RKO (cell line): Measurements from ENCODE around the gene GRK4.
"Not testable (repeated sequence)": the region's sequence is repeated elsewhere in the genome, so short reads cannot be mapped to it uniquely, and the experiment has no call there.

Experiments
- DNase-seq: peaks from one replicate; pipeline ENCODE4 v3.0.0-alpha.2; 2016; ENCODE audit warnings: low spot score

GRK4 gene

DNA sequence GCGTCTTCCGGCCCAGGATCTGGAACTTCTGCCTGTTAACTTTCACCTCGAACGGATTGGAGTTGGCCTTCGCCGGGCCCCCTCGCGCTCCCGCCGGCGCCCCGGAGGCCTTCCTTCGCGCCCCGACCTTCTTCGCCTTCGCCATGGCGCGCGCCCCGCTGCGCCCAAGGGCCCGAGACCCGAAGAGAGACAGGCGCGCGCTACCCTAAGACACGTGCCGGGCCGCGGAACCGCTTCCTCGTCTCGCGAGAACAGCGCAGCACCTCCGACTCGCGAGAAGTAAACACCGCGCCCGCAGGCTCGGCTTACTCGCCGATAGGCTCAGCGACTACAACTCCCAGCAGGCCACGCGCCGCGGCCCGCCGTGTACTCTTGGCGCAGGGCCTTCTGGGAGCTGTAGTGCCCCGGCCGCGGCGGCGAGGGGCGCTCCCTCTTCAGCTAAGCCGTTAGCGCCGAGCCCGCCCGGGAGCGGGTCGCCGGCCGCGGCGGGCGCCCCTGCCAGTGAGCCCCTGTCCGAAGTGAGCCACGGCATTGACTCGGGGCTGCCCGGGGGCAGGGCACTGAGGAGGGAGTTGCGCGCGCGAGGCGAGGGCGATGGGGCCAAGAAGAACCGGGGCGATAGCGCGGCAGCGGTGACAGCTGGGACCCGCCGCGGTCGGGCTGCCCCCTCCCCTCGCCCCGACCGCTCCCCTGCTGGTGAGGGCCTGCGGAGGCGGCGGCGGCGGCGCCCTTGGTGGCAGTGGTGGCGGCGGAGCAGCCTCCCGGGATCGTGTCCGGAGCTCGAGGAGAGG, at the start of gene GRK4, which contains the start of gene NOP14:
Gene GRK4, plus strand, starts transcription at position 397 of the 791 bp plus-strand sequence. CDS start 500 bp downstream, outside the sequence.
Gene NOP14, minus strand, starts transcription at position 232 of the 791 bp plus-strand sequence. Its CDS starts 87 bp downstream, at position 145.
- peak; percentile 98 for DNase-seq

DNA sequence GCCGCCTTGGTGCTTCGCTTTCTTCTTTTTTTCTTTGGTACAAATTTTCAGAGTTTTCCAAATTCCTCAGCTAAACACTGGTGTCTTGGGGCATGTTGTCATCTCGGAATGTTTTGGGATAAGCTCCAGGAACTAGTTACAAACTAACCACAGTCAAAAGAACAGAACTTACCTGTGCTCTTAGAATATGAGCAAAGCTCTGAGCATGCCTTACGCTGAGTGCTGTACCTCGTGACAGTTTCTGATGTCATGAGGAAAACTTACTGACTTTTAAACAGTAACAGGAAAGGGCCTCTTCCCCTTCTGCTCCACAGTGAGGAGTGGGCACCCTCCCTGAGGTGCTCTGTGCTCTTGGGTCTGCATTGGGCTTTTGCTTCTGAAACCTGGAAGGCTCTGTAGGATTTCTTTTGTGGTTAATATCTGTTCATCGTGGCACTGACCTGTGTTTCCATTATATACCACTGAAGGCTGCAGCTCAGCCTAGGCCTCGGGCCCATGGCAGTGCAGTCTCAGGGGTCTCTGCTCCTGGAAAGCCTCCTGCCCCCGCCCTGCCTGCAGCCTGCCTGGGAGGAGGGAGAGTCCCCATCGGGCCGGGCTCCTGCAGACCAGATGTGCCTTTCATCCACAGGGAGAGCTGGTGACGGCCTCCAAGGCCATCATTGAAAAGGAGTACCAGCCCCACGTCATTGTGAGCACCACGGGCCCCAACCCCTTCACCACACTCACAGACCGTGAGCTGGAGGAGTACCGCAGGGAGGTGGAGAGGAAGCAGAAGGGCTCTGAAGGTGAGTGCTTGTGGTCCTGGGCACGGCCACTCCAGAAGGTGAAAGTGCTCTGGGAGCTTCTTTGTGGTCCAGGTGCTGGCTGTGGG, 48.9 kb upstream of the GRK4 start:
- no peak for DNase-seq

DNA sequence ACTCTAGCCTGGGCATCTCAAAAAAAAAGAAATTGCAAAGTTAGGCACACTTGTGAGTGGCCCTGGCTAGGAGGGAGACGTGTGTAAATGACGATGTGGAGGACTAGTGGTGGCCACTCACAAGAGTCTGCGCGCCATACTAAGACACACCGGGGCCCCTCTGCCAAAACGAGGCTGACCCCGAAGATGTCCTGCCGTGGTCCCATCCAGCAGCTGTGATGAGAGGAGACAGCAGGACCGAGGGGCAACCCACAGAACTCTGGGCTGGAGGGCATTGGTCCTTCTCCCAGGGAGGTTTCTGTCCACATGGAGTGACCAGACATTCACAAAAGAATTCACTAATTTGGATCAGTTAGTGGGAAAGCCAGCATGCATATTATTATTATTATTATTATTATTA, 47.6 kb upstream of the GRK4 start:
- no peak for DNase-seq

DNA sequence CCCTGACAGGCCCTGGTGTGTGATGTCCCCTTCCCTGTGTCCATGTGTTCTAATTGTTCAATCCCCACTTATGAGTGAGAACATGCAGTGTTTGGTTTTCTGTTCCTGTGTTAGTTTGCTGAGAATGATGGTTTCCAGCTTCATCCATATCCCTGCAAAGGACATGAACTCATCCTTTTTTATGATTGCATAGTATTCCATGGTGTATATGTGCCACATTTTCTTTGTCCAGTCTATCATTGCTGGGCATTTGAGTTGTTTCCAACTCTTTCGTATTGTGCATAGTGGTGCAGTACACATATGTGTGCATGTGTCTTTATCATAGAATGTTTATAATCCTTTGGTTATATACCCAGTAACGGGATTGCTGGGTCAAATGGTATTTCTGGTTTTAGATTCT, 46.7 kb upstream of the GRK4 start:
- not testable (repeated sequence) for DNase-seq

DNA sequence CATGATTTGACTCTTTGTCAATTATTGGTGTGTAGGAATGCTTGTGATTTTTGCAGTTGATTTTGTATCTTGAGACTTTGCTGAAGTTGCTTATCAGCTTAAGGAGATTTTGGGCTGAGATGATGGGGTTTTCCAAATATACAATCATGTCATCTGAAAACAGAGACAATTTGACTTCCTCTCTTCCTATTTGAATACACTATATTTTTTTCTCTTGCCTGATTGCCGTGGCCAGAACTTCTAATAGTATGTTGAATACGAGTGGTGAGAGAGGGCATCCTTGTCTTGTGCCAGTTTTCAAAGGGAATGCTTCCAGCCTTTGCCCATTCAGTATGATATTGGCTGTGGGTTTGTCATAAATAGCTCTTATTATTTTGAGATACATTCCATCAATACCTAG, 45.1 kb upstream of the GRK4 start:
- not testable (repeated sequence) for DNase-seq

DNA sequence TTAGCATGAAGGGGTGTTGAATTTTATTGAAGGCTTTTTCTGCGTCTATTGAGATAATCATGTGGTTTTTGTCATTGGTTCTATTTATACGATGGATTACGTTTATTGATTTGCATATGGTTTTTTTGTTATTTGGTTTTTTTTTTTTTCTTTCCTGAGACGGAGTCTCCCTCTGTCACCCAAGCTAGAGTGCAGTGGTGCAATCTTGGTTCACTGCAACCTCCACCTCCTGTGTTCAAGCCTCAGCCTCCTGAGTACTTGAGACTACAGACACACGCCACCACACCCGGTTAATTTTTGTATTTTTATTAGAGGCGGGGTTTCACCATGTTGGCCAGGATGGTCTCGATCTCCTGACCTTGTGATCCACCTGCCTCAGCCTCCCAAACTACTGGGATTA, 44.7 kb upstream of the GRK4 start:
- DNase-seq: not testable (repeated sequence)

DNA sequence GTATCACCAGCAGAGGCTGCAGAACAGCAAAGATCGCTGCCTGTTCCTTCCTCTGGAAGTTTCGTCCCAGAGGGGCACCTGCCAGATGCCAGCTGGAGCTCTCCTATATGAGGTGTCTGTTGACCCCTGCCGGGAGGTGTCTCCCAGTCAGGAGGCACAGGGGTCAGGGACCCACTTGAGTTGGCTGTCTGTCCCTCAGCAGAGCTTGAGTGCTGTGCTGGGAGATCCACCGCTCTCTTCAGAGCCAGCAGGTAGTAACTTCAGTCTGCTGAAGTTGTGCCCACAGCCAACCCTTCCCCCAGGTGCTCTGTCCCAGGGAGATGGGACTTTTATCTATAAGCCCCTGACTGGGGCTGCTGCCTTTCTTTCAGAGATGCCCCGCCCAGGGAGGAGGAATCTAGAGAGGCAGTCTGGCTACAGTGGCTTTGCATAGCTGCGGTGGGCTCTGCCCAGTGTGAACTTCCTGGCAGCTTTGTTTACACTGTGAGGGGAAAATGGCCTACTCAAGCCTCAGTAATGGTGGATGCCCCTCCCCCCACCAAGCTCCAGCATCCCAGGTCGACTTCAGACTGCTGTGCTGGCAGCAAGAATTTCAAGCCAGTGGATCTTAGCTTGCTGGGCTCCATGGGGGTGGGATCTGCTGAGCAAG, 40.8 kb upstream of the GRK4 start:
- not testable (repeated sequence) for DNase-seq

DNA sequence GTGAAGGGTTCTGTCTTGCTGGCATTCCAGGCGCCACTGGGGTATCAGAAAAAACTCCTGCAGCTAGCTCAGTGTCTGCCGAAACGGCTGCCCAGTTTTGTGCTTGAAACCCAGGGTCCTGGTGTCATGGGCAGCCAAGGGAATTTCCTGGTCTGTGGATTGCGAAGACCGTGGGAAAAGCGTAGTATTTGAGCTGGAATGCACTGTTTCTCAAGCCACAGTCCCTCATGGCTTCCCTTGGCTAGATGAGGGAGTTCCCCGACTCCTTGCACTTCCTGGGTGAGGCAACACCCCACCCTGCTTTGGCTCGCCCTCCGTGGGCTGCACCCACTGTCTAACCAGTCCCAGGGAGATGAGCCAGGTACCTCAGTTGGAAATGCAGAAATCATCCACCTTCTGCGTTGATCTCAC, 40.2 kb upstream of the GRK4 start:
- DNase-seq: no peak

DNA sequence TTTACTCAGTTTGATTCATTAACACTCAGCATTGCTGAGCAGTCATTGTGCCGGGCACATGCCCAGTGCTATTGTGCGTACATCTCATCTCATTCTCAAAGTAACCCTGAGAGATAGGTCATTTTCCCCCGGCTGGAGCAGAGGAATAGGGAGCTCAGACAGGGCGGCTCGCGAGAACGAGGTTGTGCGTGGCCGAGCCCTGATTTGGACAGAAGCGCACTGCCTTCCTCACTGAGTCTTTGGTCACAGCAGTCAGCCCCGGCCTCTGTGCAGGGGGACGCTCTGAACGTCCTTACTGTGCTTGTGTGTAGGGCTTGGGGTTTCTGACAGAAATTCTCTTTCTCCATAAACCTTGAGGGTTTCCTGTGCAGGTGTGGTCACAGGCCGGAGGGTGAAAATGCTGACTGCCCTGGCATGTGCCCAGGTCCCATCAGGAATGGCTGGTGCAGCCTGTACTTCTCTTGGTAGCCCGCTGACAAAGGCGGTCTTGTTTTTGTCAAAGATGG, 39.6 kb upstream of the GRK4 start:
- DNase-seq: no peak

DNA sequence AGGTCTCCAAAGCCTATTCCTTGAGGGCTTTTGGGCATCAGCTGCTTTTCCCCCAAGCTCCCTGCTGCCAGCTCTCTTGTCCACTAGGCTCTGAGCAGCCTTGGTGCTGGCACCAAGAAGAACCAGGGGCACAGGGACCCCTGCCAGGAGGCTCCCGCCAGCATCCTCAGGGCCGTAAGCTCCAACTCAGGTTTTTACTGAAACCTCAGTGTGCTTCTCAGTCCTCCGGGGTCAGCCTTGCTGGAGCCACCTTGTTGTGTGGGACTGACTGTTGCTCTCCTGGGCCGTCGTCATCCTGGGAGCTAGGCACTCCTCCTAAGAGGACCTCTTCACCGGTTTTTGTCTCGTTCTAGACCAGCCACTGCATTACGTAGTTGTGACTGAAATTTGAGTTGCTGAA, 39.1 kb upstream of the GRK4 start:
- no peak for DNase-seq

DNA sequence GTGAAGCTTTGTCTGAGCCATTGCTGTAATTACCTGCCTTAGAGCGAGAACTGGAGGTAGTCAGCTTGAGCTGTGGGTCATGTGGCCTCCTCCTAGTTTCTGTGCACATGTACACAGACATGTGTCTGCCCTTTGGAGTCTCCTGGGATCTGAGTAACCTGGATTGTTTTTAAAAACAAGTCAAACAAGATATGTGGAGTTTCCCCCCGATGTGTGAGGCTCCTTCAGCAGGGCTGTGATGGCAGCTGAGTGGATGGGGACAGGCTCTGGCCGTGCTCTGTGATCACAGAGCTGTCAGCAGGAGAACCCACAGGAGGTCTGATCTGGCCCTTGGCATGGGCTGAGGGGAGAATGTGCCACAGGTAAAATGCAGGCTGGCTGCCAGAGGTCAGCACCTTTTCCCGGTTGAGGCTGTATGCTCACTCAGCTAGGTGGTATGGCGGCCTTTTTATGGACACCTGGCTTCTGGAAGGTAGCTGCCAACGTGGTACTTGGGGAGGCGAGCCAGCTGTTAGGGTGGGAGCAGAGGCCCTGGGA, 38.5 kb upstream of the GRK4 start:
- no peak for DNase-seq

DNA sequence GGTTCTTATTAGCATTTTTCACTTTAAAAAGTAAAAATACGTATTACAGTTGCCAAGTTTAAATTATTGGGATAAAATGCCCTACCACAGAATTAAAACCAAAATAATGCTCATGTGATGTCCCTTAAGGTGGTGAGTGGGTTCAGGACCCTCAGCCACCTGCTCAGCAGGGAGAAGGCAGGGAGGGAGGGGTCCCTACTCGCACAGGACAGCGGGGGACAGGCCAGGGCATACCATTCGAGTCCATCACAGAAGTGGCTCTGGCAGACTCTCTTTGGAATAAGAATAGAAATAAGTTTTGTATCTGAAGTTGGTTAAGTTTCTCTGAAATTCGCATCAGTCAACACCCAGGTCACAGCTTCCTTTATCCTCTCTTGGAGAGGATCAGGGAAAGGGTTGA, 37.9 kb upstream of the GRK4 start:
- no peak for DNase-seq

DNA sequence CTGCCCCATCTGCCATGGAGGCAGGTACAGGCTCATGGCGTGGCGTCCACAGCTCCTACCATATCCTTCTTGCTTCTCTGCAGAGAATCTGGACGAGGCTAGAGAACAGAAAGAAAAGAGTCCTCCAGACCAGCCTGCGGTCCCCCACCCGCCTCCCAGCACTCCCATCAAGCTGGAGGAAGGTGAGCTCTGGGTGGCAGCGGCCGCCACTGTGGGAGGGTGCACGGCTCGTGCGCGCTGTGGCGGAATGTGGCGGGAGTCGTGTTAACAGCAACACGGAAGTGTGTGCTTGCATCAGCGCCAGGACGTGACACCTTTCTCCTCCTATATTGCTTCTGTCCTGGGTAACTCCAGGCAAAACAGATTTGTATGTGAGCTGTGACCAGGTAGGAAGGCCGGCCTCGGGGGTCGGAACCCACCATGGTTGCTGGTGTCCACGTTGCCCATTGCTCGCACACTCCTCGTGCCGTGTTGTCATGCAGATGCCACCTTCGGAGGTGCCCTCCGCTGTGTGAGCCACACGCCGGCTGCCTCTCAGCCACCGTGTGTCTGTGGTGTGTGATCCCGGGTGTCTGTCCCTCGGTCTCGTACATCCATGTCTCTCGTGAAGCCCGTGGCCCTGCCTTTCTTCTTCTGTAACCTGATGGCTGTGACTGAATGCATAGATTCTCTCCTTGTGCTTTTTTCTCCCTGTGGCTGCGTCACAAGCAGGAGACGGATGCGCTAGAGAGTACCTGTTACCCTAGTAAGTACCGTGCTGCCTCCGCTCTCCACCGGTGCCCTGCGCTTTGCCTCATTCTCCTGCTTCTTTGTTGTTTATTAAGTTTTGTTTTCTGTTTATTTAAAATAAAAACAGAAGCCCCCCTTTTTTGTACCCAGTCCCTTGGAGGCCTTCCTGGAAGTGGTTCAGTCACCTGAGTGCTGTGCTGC, 37.2 kb upstream of the GRK4 start:
- DNase-seq: no peak

DNA sequence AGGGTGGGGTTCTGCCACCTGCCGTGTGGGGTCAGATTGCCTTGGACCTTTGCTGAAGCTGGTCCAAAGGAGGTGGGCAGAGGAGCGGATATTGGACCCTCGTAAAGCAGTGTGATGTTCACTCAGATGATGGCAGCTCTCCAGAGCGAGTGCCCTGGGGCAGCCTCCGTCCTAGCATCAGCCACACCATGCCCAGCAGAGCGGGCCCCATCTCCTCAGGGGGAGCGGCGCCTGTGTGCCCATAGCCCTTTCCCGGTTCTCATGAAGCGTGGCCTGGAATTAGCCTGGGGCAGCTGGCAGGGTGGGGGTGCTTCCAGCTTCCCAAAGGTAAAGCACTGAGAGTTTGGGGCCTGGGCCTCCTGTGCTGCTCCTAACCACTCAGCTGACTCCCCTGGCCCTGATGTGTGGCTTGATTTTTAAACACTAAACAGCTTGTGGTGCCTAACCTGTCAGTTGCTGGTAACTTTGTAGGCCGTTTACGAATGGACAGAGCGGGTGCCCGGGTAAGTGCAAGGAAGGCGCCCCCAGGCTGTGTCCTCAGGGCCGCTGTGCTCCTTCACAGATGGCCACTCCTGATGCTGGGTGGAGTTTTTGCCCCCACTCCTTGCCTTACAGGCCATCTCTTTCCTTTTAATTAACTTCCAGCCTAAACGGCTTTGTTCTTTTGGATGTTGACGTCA, 36.2 kb upstream of the GRK4 start:
- DNase-seq: no peak

DNA sequence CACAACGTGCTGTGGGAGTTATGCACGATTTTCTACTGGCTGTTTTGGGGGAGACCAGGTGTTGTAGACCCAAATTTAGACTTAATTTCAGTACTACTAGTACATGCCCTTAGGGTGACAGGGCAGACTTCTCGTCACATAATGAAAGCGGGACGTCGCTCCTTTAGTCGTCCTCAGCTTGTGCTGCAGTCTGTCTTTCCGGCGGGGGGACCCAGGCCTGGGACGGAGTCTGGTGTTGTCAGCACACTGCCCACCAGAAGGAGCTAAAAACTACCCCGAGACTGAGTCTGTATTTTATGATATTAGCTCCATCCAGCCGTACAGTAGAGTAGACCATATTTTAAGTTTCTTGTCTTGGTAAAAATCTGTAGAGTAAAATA, 35.7 kb upstream of the GRK4 start:
- no peak for DNase-seq

DNA sequence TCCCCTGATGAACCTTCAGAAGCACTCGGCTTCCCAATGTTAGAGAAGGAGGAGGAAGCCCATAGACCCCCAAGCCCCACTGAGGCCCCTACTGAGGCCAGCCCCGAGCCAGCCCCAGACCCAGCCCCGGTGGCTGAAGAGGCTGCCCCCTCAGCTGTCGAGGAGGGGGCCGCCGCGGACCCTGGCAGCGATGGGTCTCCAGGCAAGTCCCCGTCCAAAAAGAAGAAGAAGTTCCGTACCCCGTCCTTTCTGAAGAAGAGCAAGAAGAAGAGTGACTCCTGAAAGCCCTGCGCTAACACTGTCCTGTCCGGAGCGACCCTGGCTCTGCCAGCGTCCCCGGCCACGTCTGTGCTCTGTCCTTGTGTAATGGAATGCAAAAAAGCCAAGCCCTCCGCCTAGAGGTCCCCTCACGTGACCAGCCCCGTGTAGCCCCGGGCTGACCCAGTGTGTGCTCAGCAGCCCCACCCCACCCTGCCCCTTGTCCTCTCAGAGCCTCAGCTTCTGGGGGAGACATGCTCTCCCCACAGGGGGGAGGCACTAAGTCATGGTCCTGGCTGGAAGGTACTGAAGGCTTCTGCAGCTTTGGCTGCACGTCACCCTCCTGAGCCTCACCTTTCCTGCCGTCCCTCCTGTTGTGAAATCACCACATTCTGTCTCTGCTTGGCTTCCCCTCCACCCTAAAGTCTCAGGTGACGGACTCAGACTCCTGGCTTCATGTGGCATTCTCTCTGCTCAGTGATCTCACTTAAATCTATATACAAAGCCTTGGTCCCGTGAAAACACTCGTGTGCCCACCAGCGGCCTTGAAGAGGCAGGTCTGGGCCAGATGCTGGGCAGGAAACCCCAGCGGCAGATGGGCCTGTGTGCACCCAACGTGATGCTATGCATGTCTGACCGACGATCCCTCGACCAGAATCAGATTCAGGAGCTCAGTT, 34.9 kb upstream of the GRK4 start:
- no peak for DNase-seq

DNA sequence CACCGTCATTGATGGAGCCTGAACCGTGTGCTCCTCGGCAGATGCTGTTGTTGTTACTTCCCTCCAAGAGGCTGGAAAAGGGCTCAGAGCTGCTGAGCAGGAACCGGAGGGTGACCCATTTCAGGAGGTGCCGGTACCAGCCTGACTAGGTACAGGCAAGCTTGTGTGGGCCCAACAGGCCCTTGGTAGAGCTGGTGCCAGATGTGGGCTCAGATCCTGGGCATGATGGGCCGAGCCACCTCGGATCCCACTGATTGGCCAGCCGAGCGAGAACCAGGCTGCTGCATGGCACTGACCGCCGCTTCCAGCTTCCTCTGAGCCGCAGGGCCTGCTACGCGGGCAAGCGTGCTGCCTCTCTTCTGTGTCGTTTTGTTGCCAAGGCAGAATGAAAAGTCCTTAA, 33.9 kb upstream of the GRK4 start:
- DNase-seq: no peak

DNA sequence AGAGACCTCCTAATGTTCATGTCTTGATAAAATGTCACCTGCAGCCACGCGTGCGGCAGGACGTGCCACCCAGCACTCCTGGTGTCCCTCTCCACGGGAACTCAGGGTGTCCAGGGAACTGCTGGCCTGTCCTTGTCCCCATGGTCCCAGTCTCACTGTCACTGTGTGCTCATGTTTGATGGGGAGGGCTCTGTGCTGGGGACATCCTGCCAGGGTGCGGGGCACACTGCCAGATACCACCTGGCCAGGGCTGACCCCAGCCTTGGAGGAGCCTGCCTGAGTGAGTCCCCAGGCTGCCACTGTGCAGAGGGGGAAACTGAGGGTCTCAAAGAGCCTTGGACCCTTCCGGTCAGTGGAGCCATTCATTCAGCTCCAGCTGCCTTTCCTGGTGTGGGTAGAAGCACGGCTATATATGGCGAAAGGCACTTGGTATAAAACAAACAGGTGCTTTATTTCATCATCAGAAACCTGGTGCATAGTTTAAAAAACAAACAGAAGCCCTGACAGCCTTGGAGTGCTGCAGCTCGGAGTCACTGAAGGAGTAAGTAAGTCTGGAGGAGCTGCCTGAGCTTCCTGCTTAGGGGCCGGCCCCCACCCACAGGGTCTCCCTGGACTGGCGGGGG, 33.1 kb upstream of the GRK4 start:
- no peak for DNase-seq
